Measurements from ENCODE around the gene CLNK.

CLNK gene

GRCh38 chr4:10613926-10614478, 70.6 kb downstream of the CLNK start:
- DNase-seq (ENCODE audit: low read depth in 1 of 2, low spot score in 1 of 2): no peak

DNA sequence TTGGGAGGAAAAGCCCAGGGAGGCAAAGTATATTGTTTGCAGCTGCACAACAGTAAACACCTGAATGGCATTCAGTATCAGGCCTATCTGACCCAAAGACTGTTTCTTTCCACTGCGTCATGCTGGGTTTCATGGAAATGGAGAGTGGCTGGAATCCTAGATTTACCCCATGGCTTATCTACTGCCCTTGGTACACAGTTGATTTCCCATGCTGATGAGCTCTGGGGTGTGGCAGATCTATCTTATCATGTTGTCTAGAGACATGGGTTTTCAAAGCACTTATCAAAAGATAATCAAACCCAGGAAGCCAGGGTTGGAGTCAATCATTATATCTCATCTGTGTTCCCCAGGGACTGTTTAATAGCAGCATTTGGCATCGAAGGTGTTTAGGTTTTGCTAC, 72.1 kb downstream of the CLNK start:
- DNase-seq (ENCODE audit: low read depth in 1 of 2, low spot score in 1 of 2): no peak

- no peak for DNase-seq (ENCODE audit: low read depth in 1 of 2, low spot score in 1 of 2)
These were observed 72.9 kb downstream of the CLNK start for GRCh38 chr4:10611673-10612072.

GRCh38 chr4:10608501-10609219, 75.9 kb downstream of the CLNK start:
- DNase-seq (ENCODE audit: low read depth in 1 of 2, low spot score in 1 of 2): no peak

- no peak for DNase-seq (ENCODE audit: low read depth in 1 of 2, low spot score in 1 of 2)
These were observed 77.4 kb downstream of the CLNK start for GRCh38 chr4:10607206-10607605.

DNA sequence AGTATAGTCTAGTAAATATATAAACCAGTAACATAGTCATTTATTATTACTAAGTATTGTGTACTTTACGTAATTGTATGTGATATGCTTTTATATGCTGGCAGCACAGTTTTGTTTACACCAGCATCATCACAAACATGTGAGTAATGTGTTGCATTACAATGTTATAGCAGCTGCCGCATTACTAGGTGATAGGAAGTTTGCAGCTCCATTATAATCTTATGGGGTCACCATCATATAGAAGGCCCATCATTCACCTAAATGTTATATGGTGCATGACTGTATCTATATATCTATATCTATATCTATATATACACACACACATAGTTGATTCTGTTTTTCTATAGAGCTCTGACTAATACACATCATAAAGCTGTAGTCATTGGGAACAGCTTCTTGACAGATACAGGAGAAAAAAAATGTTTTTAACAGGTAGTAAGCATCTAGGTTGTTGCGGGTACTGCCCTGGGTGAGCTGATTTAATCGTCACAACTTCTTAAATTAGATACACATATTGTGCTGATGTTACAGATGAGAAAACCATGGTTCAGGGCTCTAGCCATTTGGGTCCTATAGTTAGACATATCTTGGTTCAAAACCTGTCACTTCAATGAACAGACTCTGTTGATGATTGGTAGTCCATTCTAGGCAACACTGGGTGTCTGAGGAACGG, 77.9 kb downstream of the CLNK start:
- DNase-seq (ENCODE audit: low read depth in 1 of 2, low spot score in 1 of 2): no peak

GRCh38 chr4:10605746-10606482, 78.7 kb downstream of the CLNK start:
- no peak for DNase-seq (ENCODE audit: low read depth in 1 of 2, low spot score in 1 of 2)

- DNase-seq (ENCODE audit: low read depth in 1 of 2, low spot score in 1 of 2): no peak
These were observed 79.5 kb downstream of the CLNK start for GRCh38 chr4:10605031-10605430.

DNA sequence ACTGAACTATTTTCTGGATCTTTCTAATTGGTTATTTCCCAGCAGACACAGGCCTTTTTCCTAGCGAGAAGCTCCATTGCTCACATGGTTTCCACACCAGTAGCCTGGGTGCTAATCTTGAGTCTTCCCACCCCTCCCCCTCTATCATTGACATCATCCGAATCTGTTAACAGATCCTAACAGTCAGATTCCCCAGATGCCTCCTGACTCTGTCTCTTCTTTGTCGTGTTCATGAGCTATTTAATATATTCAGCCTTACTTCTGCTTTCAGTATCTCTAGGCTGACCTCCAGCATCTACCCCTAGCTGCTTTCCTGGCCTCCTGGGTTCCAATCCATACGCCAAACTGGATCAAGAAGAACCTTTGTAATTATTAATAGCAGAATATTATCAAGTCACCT, 85.0 kb downstream of the CLNK start:
- no peak for DNase-seq (ENCODE audit: low read depth in 1 of 2, low spot score in 1 of 2)

DNA sequence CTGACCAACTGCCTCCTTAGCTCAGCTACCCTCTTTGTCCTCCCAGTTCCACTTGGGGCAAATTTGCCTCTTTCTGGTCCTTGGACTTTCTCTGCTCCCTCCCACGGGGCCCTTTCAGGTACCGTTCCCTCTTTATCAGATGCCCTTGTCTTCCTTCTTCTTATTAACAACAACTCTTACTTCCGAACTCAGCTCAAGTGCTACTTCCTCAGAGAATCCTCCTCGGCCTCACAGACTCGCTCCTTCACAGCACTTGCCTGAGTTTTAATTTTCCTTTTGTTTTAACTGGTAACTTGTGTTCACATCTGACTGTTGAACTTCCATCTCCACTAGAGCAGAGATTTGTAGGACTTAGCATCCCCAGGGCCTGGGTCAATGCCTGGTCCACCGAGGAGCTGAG, 85.7 kb downstream of the CLNK start:
- no peak for DNase-seq (ENCODE audit: low read depth in 1 of 2, low spot score in 1 of 2)

DNA sequence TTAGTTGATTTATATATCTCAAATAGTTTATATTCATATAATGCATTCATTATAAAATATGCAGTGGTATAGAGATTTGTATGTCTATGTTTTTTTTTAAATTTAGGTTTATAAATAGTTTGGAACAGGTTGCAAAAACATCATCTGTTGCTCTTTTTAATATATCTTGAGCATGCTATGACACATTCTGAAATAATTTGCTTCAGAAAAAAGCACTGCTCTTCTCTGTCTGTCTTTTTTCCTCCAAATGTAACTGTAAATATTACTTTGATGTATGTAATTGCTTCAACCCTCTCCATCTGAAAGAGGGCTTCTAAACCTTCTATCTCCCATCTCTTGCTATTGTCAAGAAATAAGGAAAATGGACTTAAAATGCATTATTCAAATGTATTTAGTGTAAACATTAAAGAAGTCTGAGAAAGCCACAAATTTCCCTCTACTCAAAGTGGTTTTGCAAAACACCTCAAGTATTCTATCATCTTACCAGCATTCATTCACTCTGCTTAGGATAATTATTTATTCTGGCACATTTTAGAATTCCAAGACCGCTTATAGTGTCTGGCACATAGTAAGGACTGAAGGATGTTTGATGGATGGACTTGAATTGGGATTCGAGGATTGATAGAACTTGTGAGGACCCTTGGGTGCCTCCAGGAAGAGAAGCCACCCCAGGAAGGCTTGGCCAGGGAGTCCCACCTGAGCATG, 87.8 kb downstream of the CLNK start:
- DNase-seq (ENCODE audit: low read depth in 1 of 2, low spot score in 1 of 2): no peak

DNA sequence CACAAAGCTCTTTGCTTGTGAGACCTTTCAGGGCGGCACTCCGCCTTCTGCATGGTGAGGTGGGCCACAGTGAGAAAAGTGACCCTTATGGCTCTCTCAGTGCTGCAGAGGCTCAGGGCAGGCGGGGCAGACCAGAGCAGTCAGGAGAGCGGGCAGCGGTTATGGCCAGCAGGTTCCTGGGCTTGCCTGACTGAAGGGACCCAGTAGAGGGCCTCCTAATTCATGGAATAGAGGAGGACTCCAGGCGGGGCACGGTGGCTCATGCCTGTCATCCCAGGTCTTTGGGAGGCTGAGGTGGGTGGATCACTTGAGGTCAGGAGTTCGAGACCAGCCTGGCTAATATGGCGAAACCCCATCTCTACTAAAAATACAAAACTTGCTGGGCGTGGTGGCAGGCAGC, 91.4 kb downstream of the CLNK start:
- no peak for DNase-seq (ENCODE audit: low read depth in 1 of 2, low spot score in 1 of 2)

GRCh38 chr4:10590896-10591295, 93.7 kb downstream of the CLNK start:
- no peak for DNase-seq (ENCODE audit: low read depth in 1 of 2, low spot score in 1 of 2)

DNA sequence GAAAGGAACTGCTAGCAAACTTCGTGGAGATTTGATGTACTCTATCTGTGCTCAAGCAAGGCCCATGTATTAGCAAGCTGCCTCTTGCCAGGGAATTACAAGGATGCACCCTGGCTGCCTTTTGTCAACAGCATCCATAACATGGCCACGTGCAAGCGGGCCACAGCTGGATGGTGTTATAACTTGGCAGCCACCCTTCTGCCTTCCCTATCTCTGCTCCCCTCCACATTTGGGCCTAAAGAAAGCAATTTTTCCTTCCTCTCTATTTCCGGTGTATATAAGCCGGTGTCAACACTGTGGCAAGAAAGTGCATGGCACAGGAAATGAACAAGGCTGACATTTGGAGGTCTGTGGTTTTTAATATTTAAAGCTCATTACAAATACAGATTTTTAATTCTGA, 94.8 kb downstream of the CLNK start:
- DNase-seq (ENCODE audit: low read depth in 1 of 2, low spot score in 1 of 2): no peak

DNA sequence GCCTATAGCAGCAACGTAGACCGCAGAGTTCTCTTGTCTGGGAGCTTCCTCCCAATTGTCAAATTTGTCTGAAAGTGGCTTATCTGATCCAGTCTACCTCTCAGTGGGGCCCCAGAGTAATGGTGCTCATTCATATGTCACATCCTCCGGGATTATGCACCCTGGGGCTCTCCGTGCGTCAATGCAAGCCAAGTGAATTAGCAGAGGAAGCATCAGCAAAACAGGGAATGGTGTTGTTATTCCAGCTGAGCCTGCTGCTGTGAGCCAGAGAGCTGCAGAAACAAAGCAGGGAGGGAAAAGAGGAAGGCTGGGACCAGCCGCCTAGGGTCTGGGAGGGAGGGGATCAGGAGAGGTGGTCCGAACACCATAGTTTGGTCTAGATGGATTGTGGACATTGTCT, 95.2 kb downstream of the CLNK start:
- DNase-seq (ENCODE audit: low read depth in 1 of 2, low spot score in 1 of 2): no peak

- no peak for DNase-seq (ENCODE audit: low read depth in 1 of 2, low spot score in 1 of 2)
These were observed 96.9 kb downstream of the CLNK start for GRCh38 chr4:10587697-10588096.

- DNase-seq (ENCODE audit: low read depth in 1 of 2, low spot score in 1 of 2): no peak
These were observed 97.3 kb downstream of the CLNK start for GRCh38 chr4:10587296-10587695.

- DNase-seq (ENCODE audit: low read depth in 1 of 2, low spot score in 1 of 2): no peak
These were observed 100.5 kb downstream of the CLNK start for GRCh38 chr4:10584042-10584441.

DNA sequence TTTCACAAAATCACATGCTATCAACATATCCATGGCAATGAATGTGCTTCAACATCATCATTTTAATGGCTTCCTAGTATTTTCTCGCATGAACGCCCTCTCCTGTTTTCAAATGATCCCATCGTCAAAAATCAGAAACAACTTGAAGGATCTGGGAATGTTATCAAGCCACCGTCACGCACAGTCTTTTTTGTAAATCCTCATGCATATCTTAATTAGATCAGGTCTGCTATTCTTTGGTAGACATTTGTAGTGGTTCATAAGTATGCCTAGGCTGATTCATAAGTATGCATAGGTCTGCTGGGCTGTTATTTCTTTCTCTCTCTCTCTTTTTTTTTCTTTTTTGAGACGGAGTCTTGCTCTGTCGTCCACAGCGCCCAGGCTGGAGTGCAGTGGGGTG, 101.6 kb downstream of the CLNK start:
- DNase-seq (ENCODE audit: low read depth in 1 of 2, low spot score in 1 of 2): no peak

GRCh38 chr4:10582059-10582686, 102.4 kb downstream of the CLNK start:
- no peak for DNase-seq (ENCODE audit: low read depth in 1 of 2, low spot score in 1 of 2)

- no peak for DNase-seq (ENCODE audit: low read depth in 1 of 2, low spot score in 1 of 2)
These were observed 103.5 kb downstream of the CLNK start for GRCh38 chr4:10581022-10581421.

Data from activated CD4-positive, alpha-beta T cell treated with anti-CD3 and anti-CD28 coated beads, Interleukin-2, amount 50 U/mL, for 24 hours (primary cell).